ENCODE data around the gene GPAT3. TPM values are rescaled to one million over a fixed set of nuclear protein-coding genes. Genes with fewer than 3 reads are reported as not detected.

The GPAT3 gene
- total RNA-seq, 2 experiments from 2014 or later = 27.2 to 27.7 TPM

DNA sequence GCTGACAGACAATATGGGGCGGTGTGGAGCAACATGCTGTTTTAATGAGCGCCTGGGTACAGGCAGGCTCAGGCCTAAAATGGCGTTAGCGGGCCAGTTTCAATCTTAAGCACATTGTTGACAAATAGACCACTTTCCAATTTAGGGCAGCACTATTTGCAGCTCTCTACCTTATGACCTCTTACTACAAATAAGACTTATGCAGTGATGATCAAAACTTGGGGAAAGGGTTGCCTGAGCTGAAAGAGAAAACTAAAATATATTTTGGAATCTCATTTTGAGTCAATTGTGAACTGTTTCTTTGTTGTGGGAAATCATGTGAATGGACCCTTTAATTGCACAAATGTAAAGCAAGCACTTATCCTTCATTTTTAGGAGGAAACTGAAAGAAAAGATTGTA, 25.5 kb upstream of the GPAT3 start:
- H3K4me1 Mint-ChIP-seq = peaks cover 11% of the 10 kb centered on the region
- no peak overlapping the region for H3K27ac Mint-ChIP-seq
- no peaks in the 10 kb centered on the region for H3K9me3 Mint-ChIP-seq
- no peak overlapping the region for H3K4me3 Mint-ChIP-seq
- ChIA-PET CTCF (interaction anchor here (1.4 to 4.7 kb wide), 4 partner anchors 12 to 132 kb away, joined by 3 to 72 read pairs (median 10); no protein-coding TSS in a partner anchor), POLR2A (interaction anchor here (1.3 kb wide), 1 partner anchor 12 kb away, joined by 3 read pairs; no protein-coding TSS in a partner anchor)
- H3K27me3 Mint-ChIP-seq = no peaks in the 10 kb centered on the region
- no peak for DNase-seq
- H3K36me3 Mint-ChIP-seq (ENCODE audit: low read depth) = no peaks in the 10 kb centered on the region

DNA sequence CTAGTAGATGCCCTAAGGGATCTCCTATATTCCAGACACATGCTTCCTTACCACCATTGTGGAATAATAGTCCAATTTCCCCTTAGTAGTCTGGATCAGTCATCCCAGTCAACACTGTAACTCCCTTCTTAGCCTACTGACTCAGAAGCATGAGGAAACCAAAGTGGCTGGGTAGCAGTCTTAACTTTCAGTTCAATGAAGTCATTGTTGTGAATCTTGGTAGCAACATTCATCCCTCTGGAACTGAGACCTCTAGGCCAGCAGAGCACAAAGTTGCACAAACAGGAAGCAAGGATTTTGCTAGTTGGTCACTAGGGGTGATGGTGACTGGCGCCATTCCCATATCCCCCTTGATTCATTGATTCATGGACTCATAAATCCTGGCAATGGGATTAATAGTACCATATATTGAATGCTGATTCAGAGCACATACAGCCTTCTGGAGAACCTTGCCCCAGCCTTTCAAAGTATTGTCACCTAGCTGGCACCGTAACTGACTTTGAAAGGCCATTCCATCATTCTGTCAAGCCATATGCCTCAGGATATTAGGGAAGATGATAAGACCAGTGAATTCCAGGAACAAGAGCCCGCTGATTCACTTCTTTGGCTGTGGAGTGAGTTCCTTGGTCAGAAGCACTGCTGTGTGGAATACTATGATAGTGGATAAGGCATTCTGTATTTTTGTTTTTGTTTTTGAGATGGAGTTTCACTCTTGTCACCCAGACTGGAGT, 19.7 kb upstream of the GPAT3 start:
- Mint-ChIP-seq H3K36me3 (ENCODE audit: low read depth) (no peaks in the 10 kb centered on the region), H3K4me3 (no peak overlapping the region), H3K27me3 (no peaks in the 10 kb centered on the region), H3K9me3 (no peaks in the 10 kb centered on the region), H3K27ac (no peak overlapping the region), H3K4me1 (no peaks in the 10 kb centered on the region)
- DNase-seq = no peak
- POLR2A ChIA-PET = no interaction called here
- CTCF ChIA-PET = no interaction called here

GRCh38 chr4:83522239-83522638, 13.7 kb upstream of the GPAT3 start:
- POLR2A ChIA-PET = no interaction called here
- CTCF ChIA-PET = no interaction called here
- peaks cover 2% of the 10 kb centered on the region for H3K9me3 Mint-ChIP-seq

GRCh38 chr4:83527671-83528070, 8.2 kb upstream of the GPAT3 start:
- peaks cover 35% of the 10 kb centered on the region for H3K27me3 Mint-ChIP-seq
- H3K9me3 Mint-ChIP-seq = peaks cover 2% of the 10 kb centered on the region
- H3K27ac Mint-ChIP-seq = no peak overlapping the region
- H3K4me1 Mint-ChIP-seq = no peaks in the 10 kb centered on the region
- no peaks in the 10 kb centered on the region for H3K36me3 Mint-ChIP-seq (ENCODE audit: low read depth)
- CTCF ChIA-PET = no interaction called here
- no peak for DNase-seq
- POLR2A ChIA-PET = no interaction called here
- H3K4me3 Mint-ChIP-seq = no peak overlapping the region

More at GRCh38 chr4:83522239-83522638, 13.7 kb upstream of the GPAT3 start:
- no peak overlapping the region for H3K27ac Mint-ChIP-seq
- H3K4me3 Mint-ChIP-seq = no peak overlapping the region
- H3K36me3 Mint-ChIP-seq (ENCODE audit: low read depth) = no peaks in the 10 kb centered on the region
- no peak for DNase-seq
- H3K27me3 Mint-ChIP-seq = peaks cover 15% of the 10 kb centered on the region
- H3K4me1 Mint-ChIP-seq = no peaks in the 10 kb centered on the region

GRCh38 chr4:83536362-83537272, 709 bp downstream of the GPAT3 start:
- DNase-seq = no peak
- H3K27ac Mint-ChIP-seq = peak overlapping the region; percentile 23
- peaks cover 40% of the 10 kb centered on the region for H3K4me1 Mint-ChIP-seq
- H3K36me3 Mint-ChIP-seq (ENCODE audit: low read depth) = peaks cover 4% of the 10 kb centered on the region
- peaks cover 38% of the 10 kb centered on the region for H3K27me3 Mint-ChIP-seq
- H3K4me3 Mint-ChIP-seq = peak overlapping the region; percentile 80
- ChIA-PET CTCF (interaction anchor here (1.0 to 2.0 kb wide), 5 partner anchors 8 to 103 kb away, joined by 3 to 7 read pairs (median 3); no protein-coding TSS in a partner anchor), POLR2A (interaction anchor here (0.6 to 3.2 kb wide), 10 partner anchors 8 to 768 kb away, joined by 3 to 21 read pairs (median 6); partner anchors contain the start of genes ABRAXAS1, HELQ and MRPS18C)
- no peaks in the 10 kb centered on the region for H3K9me3 Mint-ChIP-seq

- H3K4me1 Mint-ChIP-seq = peaks cover 27% of the 10 kb centered on the region
- no peaks in the 10 kb centered on the region for H3K9me3 Mint-ChIP-seq
- H3K27me3 Mint-ChIP-seq = peaks cover 5% of the 10 kb centered on the region
- H3K27ac Mint-ChIP-seq = no peak overlapping the region
- H3K36me3 Mint-ChIP-seq (ENCODE audit: low read depth) = peaks cover 21% of the 10 kb centered on the region
- ChIA-PET CTCF (interaction anchor here (0.6 kb wide), 3 partner anchors 10 to 499 kb away, joined by 3 to 4 read pairs (median 3); no protein-coding TSS in a partner anchor), POLR2A (no interaction called here)
- no peak for DNase-seq
- H3K4me3 Mint-ChIP-seq = no peak overlapping the region
Measured at GRCh38 chr4:83542225-83542624, 6.3 kb downstream of the GPAT3 start.

- Mint-ChIP-seq H3K4me1 (peaks cover 33% of the 10 kb centered on the region), H3K9me3 (no peaks in the 10 kb centered on the region), H3K27ac (no peak overlapping the region), H3K36me3 (ENCODE audit: low read depth) (peaks cover 22% of the 10 kb centered on the region), H3K4me3 (no peak overlapping the region), H3K27me3 (no peaks in the 10 kb centered on the region)
- POLR2A ChIA-PET = interaction anchor here (1.3 to 1.7 kb wide), 3 partner anchors 11 to 91 kb away, joined by 5 to 10 read pairs (median 9); partner anchors contain the start of genes GPAT3, HELQ and MRPS18C
- CTCF ChIA-PET = interaction anchor here (0.6 to 1.7 kb wide), 2 partner anchors 11 to 184 kb away, joined by 3 to 7 read pairs; partner anchors contain the start of gene GPAT3
- DNase-seq = no peak
Measured at GRCh38 chr4:83546786-83547185, 10.9 kb downstream of the GPAT3 start.

- Mint-ChIP-seq H3K4me3 (no peak overlapping the region), H3K9me3 (no peaks in the 10 kb centered on the region), H3K27ac (peak overlapping the region; percentile 83), H3K4me1 (peaks cover 48% of the 10 kb centered on the region), H3K27me3 (no peaks in the 10 kb centered on the region), H3K36me3 (ENCODE audit: low read depth) (peaks cover 23% of the 10 kb centered on the region)
- CTCF ChIA-PET = interaction anchor here (1.7 kb wide), 1 partner anchor 12 kb away, joined by 7 read pairs; the partner anchor contains the start of gene GPAT3
- peak; percentile 90 for DNase-seq
- POLR2A ChIA-PET = interaction anchor here (0.8 to 2.5 kb wide), 6 partner anchors 10 to 263 kb away, joined by 3 to 10 read pairs (median 6); partner anchors contain the start of genes COQ2, GPAT3, HELQ and MRPS18C
Measured at GRCh38 chr4:83548151-83548905, 12.4 kb downstream of the GPAT3 start.

DNA sequence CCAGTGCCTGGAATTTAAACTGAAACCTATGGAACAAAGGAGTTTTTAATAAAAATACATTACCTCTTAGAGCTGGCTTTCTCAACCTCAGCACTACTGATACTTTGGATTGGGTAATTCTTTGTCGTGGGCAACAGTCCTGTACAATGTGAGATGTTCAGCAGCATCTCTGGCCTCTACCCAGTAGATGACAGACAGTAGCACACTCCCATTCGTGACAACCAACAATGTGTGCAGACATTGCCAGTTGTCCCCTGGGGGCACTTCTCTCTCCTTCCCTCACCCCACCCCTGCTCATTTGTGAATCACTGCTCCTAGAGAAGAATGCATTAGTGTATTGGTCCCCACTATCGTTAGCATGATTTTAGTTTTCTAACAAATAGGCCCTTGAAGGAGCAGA, 16.2 kb downstream of the GPAT3 start:
- DNase-seq = no peak
- Mint-ChIP-seq H3K9me3 (no peaks in the 10 kb centered on the region), H3K4me1 (peaks cover 67% of the 10 kb centered on the region), H3K4me3 (no peak overlapping the region), H3K27me3 (no peaks in the 10 kb centered on the region), H3K36me3 (ENCODE audit: low read depth) (peaks cover 15% of the 10 kb centered on the region), H3K27ac (peak overlapping the region; percentile 76)
- CTCF ChIA-PET = interaction anchor here (1.1 kb wide), 1 partner anchor 10 kb away, joined by 4 read pairs; no protein-coding TSS in a partner anchor
- POLR2A ChIA-PET = interaction anchor here (0.7 to 1.6 kb wide), 2 partner anchors 8 to 15 kb away, joined by 3 to 4 read pairs; no protein-coding TSS in a partner anchor

DNA sequence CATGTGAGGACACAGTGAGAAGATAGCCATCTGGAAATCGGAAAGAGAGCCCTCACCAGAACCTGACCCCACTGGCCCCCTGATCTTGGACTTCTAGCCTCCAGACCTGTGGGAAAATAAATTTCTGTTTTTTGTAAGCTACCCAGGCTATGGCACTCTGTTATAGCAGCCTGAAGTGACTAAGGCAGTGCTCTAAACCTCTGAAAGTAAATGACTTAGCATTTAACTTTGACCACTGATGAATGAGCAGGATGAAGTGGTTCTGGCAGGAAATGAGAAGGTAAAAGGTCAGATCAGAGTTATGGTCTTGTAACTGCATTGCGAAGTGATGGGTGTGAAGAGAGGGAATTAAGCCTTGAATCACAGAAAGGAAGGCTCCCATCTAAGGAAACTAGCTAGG, 17.0 kb downstream of the GPAT3 start:
- POLR2A ChIA-PET = interaction anchor here (0.8 to 1.6 kb wide), 3 partner anchors 9 to 15 kb away, joined by 3 to 4 read pairs (median 3); no protein-coding TSS in a partner anchor
- peaks cover 10% of the 10 kb centered on the region for H3K36me3 Mint-ChIP-seq (ENCODE audit: low read depth)
- H3K9me3 Mint-ChIP-seq = no peaks in the 10 kb centered on the region
- no peak for DNase-seq
- CTCF ChIA-PET = interaction anchor here (1.3 kb wide), 1 partner anchor 12 kb away, joined by 5 read pairs; no protein-coding TSS in a partner anchor
- H3K4me3 Mint-ChIP-seq = no peak overlapping the region
- H3K27me3 Mint-ChIP-seq = no peaks in the 10 kb centered on the region
- H3K4me1 Mint-ChIP-seq = peaks cover 70% of the 10 kb centered on the region
- peak overlapping the region; percentile 76 for H3K27ac Mint-ChIP-seq

DNA sequence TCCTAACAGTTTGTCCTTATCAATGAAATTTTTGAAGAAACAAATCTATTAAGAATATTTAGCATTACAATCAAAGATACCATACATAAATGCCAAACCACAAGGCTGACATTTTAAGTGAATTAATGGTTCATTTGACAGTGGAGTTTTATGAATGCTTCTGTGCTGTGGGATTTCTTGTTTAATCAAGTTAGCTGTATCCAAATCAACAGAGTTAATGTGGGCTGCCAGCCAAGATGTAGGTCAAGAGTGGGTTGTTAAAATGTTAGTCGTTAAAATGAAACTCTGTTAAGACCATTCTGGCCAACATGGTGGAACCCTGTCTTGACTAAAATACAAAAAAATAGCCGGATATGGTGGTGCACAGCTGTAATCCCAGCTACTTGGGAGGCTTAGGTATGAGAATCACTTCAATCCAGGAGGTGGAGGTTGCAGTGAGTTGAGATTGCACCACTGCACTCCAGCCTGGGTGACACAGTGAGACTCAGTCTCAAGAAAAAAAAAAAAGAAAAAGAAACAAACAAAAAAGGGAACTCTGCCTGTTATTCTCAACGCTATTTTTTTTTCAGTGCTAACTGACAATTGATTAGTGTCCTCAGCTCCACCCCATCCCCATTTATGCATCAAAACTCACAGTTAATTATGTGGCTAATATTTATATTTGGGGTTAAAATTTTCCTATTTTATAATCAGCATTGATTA, 20.2 kb downstream of the GPAT3 start:
- Mint-ChIP-seq H3K27me3 (no peaks in the 10 kb centered on the region), H3K4me1 (peaks cover 79% of the 10 kb centered on the region), H3K4me3 (no peak overlapping the region), H3K36me3 (ENCODE audit: low read depth) (peaks cover 13% of the 10 kb centered on the region), H3K9me3 (no peaks in the 10 kb centered on the region), H3K27ac (no peak overlapping the region)
- POLR2A ChIA-PET = interaction anchor here (2.0 kb wide), 1 partner anchor 21 kb away, joined by 11 read pairs; the partner anchor contains the start of gene GPAT3
- DNase-seq = no peak
- CTCF ChIA-PET = no interaction called here
